Neural progenitor cell (in vitro differentiated cells): ENCODE data around the gene POLK.

Source experiments
- EZH2phosphoT487 ChIP-seq: fragments of 200-600 bp; sonication (generic); IDR thresholded peaks from 2 replicates; pipeline ENCODE4 v1.6.1; 2017; ENCODE audit warnings: antibody characterized with exemption
- TF ChIP-seq, protein P1 (sequence below): fragments of 200-600 bp; sonication (generic); IDR thresholded peaks from 2 replicates; pipeline ENCODE4 v1.5.1; 2017; ENCODE audit warnings: antibody characterized with exemption, mild to moderate bottlenecking

DNA sequence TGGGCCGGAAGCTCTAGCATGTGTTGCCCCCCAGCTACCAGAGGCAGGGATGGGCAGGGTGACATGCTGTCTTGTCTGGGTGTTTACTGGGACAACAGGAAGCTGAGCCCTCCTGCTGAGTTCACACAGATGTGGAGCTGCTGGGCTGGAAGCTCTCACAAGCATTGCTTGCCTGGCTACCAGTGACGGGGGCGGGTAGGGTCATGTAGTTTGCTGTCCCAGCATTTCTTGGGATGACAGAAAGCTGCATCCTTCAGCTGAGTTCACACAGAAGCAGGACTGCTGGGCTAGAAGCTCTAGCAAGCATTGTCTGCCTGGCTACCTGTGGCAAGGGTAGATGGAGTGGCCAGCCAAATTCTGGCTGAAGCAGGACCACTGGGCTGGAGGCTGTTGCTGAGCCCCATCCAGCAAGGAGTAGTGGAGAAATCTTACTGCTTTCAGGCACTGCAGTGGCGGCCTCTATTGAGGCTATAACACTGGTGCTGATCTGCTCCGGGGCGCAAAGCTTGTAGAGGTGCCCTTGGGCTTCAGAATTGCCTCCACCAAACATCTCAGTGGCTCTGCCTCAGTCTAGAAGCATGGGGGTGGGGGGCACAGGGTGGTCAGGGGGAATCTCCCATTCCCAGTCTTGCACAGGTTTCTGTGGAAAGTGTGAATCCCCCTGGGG lies 25.1 kb downstream of the POLK start:
- TF ChIP-seq, protein P1, sequence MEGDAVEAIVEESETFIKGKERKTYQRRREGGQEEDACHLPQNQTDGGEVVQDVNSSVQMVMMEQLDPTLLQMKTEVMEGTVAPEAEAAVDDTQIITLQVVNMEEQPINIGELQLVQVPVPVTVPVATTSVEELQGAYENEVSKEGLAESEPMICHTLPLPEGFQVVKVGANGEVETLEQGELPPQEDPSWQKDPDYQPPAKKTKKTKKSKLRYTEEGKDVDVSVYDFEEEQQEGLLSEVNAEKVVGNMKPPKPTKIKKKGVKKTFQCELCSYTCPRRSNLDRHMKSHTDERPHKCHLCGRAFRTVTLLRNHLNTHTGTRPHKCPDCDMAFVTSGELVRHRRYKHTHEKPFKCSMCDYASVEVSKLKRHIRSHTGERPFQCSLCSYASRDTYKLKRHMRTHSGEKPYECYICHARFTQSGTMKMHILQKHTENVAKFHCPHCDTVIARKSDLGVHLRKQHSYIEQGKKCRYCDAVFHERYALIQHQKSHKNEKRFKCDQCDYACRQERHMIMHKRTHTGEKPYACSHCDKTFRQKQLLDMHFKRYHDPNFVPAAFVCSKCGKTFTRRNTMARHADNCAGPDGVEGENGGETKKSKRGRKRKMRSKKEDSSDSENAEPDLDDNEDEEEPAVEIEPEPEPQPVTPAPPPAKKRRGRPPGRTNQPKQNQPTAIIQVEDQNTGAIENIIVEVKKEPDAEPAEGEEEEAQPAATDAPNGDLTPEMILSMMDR: no peak
- TF ChIP-seq EZH2phosphoT487: no peak
